ENCODE results near the gene CAPZA2. TPM values are rescaled to one million over a fixed set of nuclear protein-coding genes. Genes with fewer than 3 reads are reported as not detected.

The CAPZA2 gene
- total RNA-seq, 2 experiments from 2014 or later = 122 to 133 TPM

Other genes starting within 250 kb of the CAPZA2 start
- under 1 TPM; 0.16 to 0.27 TPM for gene MET, start 190.4 kb upstream of the CAPZA2 start, total RNA-seq
- gene ST7, start 90.9 kb downstream of the CAPZA2 start, total RNA-seq = 1 to 10 TPM; 5.9 to 9.2 TPM

All from activated CD8-positive, alpha-beta T cell treated with anti-CD3 and anti-CD28 coated beads for 36 hours (primary cell).